WTC11 (cell line): Measurements from ENCODE around the gene SERPINB3. TPM values are rescaled to one million over a fixed set of nuclear protein-coding genes. Genes with fewer than 3 reads are reported as not detected.

Source experiments
- ATAC-seq: fragments of 200-7000 bp; cut with Tn5 transposase; 2 replicates; pipeline ENCODE4 v1.10.0; 2021; ENCODE audit warnings: mild to moderate bottlenecking, moderate library complexity
- CTCF ChIA-PET: fragments of 300-600 bp; sonication (Branson Sonifier 250); formaldehyde crosslinking; loops from one replicate; lab custom pipeline; 2021; ENCODE audit warnings: antibody characterized with exemption; lab: Charles Lee
- POLR2A ChIA-PET: fragments of 350-600 bp; sonication (Branson Sonifier 250); formaldehyde crosslinking; loops from one replicate; lab custom pipeline; 2021; ENCODE audit warnings: antibody characterized with exemption; lab: Charles Lee
- DNase-seq: peaks from one replicate; pipeline ENCODE4 v3.0.0; 2021; ENCODE audit warnings: low spot score
- H3K27ac Mint-ChIP-seq: 2 replicates; pipeline ENCODE4 v1.8.0; 2021; ENCODE audit warnings: mixed read lengths
- H3K27me3 Mint-ChIP-seq: 2 replicates; pipeline ENCODE4 v1.8.0; 2021; ENCODE audit warnings: low read depth, mild to moderate bottlenecking, moderate library complexity, mixed read lengths
- H3K36me3 Mint-ChIP-seq: 2 replicates; pipeline ENCODE4 v1.8.0; 2021; ENCODE audit warnings: mixed read lengths
- H3K4me1 Mint-ChIP-seq: 2 replicates; pipeline ENCODE4 v1.8.0; 2022; ENCODE audit warnings: mixed read lengths
- H3K4me3 Mint-ChIP-seq: 2 replicates; pipeline ENCODE4 v1.8.0; 2021; ENCODE audit warnings: mild to moderate bottlenecking, moderate library complexity, mixed read lengths
- H3K9me3 Mint-ChIP-seq: 2 replicates; pipeline ENCODE4 v1.8.0; 2021; ENCODE audit warnings: mixed read lengths
- ESRRA ChIP-seq: sonication (generic); formaldehyde crosslinking; IDR thresholded peaks from 2 replicates; pipeline ENCODE4 v1.8.1; 2022; ENCODE audit warnings: mild to moderate bottlenecking, missing genetic modification reagents, borderline replicate concordance
- GABPB1 ChIP-seq: sonication (generic); formaldehyde crosslinking; IDR thresholded peaks from 2 replicates; pipeline ENCODE4 v1.8.1; 2023; ENCODE audit warnings: mild to moderate bottlenecking, missing genetic modification reagents
- JAZF1 ChIP-seq: fragments of 250-450 bp; sonication (Bioruptor Pico); IDR thresholded peaks from 2 replicates; pipeline ENCODE4 v1.9.0; 2021; ENCODE audit warnings: moderate library complexity, mild to moderate bottlenecking, inconsistent platforms
- MXD4 ChIP-seq: fragments of 250-450 bp; sonication (Bioruptor Pico); IDR thresholded peaks from 2 replicates; pipeline ENCODE4 v1.8.0; 2021; ENCODE audit warnings: mild to moderate bottlenecking, moderate library complexity, borderline replicate concordance
- NR2C2 ChIP-seq: sonication (generic); formaldehyde crosslinking; IDR thresholded peaks from 2 replicates; pipeline ENCODE4 v1.8.0; 2022; ENCODE audit warnings: mild to moderate bottlenecking, missing genetic modification reagents
- OVOL2 ChIP-seq: fragments of 250-450 bp; sonication (Bioruptor Pico); IDR thresholded peaks from 2 replicates; pipeline ENCODE4 v1.9.0; 2021; ENCODE audit warnings: mild to moderate bottlenecking, borderline replicate concordance
- TEAD4 ChIP-seq: sonication (generic); formaldehyde crosslinking; IDR thresholded peaks from 2 replicates; pipeline ENCODE4 v1.8.0; 2022; ENCODE audit warnings: mild to moderate bottlenecking, missing genetic modification reagents
- ZBTB21 ChIP-seq: sonication (generic); formaldehyde crosslinking; IDR thresholded peaks from 2 replicates; pipeline ENCODE4 v1.8.1; 2023; ENCODE audit warnings: mild to moderate bottlenecking, missing genetic modification reagents, borderline replicate concordance
- ZNF263 ChIP-seq: sonication (generic); formaldehyde crosslinking; IDR thresholded peaks from 2 replicates; pipeline ENCODE4 v1.8.1; 2022; ENCODE audit warnings: low read depth, mild to moderate bottlenecking, moderate library complexity, missing genetic modification reagents
- total RNA-seq: library from RNA; stranded (reverse); gene quantifications from 3 replicates; pipeline ENCODE4 v1.2.3, GENCODE V29; 2021
- TF ChIP-seq, protein P1 (sequence below): sonication (generic); formaldehyde crosslinking; IDR thresholded peaks from 2 replicates; pipeline ENCODE4 v1.8.0; 2022; ENCODE audit warnings: mild to moderate bottlenecking, missing genetic modification reagents
- TF ChIP-seq, protein P2 (sequence below): sonication (generic); formaldehyde crosslinking; IDR thresholded peaks from 2 replicates; pipeline ENCODE4 v1.8.1; 2023; ENCODE audit warnings: mild to moderate bottlenecking, missing genetic modification reagents, moderate library complexity
- TF ChIP-seq, protein P3 (sequence below): fragments of 250-450 bp; sonication (Bioruptor Pico); IDR thresholded peaks from 2 replicates; pipeline ENCODE4 v1.9.0; 2021; ENCODE audit warnings: mild to moderate bottlenecking
- TF ChIP-seq, protein P4 (sequence below): fragments of 250-450 bp; sonication (Bioruptor Pico); IDR thresholded peaks from 2 replicates; pipeline ENCODE4 v1.8.0; 2021; ENCODE audit warnings: mild to moderate bottlenecking
- TF ChIP-seq, protein P5 (sequence below): sonication (generic); formaldehyde crosslinking; IDR thresholded peaks from 2 replicates; pipeline ENCODE4 v1.8.1; 2022; ENCODE audit warnings: low read depth, missing genetic modification reagents, borderline replicate concordance
- TF ChIP-seq, protein P6 (sequence below): sonication (generic); formaldehyde crosslinking; IDR thresholded peaks from 2 replicates; pipeline ENCODE4 v1.8.1; 2022; ENCODE audit warnings: missing genetic modification reagents, borderline replicate concordance
- TF ChIP-seq, protein P7 (sequence below): sonication (generic); formaldehyde crosslinking; IDR thresholded peaks from 2 replicates; pipeline ENCODE4 v1.8.1; 2023; ENCODE audit warnings: mild to moderate bottlenecking, missing genetic modification reagents
- TF ChIP-seq, protein P8 (sequence below): sonication (generic); formaldehyde crosslinking; IDR thresholded peaks from 2 replicates; pipeline ENCODE4 v1.8.0; 2022; ENCODE audit warnings: mild to moderate bottlenecking, missing genetic modification reagents
- TF ChIP-seq, protein P9 (sequence below): sonication (generic); formaldehyde crosslinking; IDR thresholded peaks from 2 replicates; pipeline ENCODE4 v1.8.1; 2022; ENCODE audit warnings: low read depth, mild to moderate bottlenecking, moderate library complexity, missing genetic modification reagents, borderline replicate concordance
- TF ChIP-seq, protein P10 (sequence below): sonication (generic); formaldehyde crosslinking; IDR thresholded peaks from 2 replicates; pipeline ENCODE4 v1.8.0; 2022; ENCODE audit warnings: mild to moderate bottlenecking, missing genetic modification reagents

The SERPINB3 gene
- total RNA-seq, 1 experiment from 2014 or later: 0.22 TPM

DNA sequence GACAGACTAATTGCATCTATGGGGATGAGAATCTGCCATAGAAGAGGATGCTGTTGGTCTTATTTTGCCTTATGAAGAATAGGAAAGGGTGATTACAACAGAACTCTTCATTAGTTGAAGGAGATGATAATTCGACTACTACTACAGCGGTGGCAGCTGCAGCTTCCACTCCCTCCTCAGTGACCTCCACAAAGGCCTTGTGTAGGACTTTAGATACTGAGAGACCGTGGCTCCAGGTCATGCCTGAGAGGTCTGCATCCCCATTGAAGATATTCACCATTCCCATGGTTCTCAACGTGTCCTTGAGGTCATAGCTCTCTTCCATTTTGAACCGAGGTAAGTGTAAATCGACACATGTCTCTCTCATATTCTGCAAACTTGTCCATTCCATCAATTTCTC is 24.0 kb downstream of the SERPINB3 start:
- Mint-ChIP-seq H3K27ac (no peak overlapping the region), H3K4me3 (no peak overlapping the region), H3K36me3 (no peaks in the 10 kb centered on the region), H3K9me3 (no peaks in the 10 kb centered on the region), H3K27me3 (no peaks in the 10 kb centered on the region), H3K4me1 (peaks cover 16% of the 10 kb centered on the region)
- no peak for ATAC-seq
- POLR2A ChIA-PET: no interaction called here
- no peak for DNase-seq
- TF ChIP-seq, protein P1, sequence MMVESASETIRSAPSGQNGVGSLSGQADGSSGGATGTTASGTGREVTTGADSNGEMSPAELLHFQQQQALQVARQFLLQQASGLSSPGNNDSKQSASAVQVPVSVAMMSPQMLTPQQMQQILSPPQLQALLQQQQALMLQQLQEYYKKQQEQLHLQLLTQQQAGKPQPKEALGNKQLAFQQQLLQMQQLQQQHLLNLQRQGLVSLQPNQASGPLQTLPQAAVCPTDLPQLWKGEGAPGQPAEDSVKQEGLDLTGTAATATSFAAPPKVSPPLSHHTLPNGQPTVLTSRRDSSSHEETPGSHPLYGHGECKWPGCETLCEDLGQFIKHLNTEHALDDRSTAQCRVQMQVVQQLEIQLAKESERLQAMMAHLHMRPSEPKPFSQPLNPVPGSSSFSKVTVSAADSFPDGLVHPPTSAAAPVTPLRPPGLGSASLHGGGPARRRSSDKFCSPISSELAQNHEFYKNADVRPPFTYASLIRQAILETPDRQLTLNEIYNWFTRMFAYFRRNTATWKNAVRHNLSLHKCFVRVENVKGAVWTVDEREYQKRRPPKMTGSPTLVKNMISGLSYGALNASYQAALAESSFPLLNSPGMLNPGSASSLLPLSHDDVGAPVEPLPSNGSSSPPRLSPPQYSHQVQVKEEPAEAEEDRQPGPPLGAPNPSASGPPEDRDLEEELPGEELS: no peak
- TF ChIP-seq, protein P2, sequence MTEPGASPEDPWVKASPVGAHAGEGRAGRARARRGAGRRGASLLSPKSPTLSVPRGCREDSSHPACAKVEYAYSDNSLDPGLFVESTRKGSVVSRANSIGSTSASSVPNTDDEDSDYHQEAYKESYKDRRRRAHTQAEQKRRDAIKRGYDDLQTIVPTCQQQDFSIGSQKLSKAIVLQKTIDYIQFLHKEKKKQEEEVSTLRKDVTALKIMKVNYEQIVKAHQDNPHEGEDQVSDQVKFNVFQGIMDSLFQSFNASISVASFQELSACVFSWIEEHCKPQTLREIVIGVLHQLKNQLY (CRISPR knock-in tag): no peak
- TF ChIP-seq, protein P3, sequence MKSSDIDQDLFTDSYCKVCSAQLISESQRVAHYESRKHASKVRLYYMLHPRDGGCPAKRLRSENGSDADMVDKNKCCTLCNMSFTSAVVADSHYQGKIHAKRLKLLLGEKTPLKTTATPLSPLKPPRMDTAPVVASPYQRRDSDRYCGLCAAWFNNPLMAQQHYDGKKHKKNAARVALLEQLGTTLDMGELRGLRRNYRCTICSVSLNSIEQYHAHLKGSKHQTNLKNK (CRISPR knock-in tag): no peak
- TF ChIP-seq OVOL2 (CRISPR knock-in tag): no peak
- TF ChIP-seq, protein P4, sequence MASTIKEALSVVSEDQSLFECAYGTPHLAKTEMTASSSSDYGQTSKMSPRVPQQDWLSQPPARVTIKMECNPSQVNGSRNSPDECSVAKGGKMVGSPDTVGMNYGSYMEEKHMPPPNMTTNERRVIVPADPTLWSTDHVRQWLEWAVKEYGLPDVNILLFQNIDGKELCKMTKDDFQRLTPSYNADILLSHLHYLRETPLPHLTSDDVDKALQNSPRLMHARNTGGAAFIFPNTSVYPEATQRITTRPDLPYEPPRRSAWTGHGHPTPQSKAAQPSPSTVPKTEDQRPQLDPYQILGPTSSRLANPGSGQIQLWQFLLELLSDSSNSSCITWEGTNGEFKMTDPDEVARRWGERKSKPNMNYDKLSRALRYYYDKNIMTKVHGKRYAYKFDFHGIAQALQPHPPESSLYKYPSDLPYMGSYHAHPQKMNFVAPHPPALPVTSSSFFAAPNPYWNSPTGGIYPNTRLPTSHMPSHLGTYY: no peak
- TF ChIP-seq ZNF263: no peak
- TF ChIP-seq NR2C2 (CRISPR knock-in tag): no peak
- TF ChIP-seq, protein P5, sequence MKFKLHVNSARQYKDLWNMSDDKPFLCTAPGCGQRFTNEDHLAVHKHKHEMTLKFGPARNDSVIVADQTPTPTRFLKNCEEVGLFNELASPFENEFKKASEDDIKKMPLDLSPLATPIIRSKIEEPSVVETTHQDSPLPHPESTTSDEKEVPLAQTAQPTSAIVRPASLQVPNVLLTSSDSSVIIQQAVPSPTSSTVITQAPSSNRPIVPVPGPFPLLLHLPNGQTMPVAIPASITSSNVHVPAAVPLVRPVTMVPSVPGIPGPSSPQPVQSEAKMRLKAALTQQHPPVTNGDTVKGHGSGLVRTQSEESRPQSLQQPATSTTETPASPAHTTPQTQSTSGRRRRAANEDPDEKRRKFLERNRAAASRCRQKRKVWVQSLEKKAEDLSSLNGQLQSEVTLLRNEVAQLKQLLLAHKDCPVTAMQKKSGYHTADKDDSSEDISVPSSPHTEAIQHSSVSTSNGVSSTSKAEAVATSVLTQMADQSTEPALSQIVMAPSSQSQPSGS (CRISPR knock-in tag): no peak
- no peak for TF ChIP-seq GABPB1 (CRISPR knock-in tag)
- TF ChIP-seq, protein P6, sequence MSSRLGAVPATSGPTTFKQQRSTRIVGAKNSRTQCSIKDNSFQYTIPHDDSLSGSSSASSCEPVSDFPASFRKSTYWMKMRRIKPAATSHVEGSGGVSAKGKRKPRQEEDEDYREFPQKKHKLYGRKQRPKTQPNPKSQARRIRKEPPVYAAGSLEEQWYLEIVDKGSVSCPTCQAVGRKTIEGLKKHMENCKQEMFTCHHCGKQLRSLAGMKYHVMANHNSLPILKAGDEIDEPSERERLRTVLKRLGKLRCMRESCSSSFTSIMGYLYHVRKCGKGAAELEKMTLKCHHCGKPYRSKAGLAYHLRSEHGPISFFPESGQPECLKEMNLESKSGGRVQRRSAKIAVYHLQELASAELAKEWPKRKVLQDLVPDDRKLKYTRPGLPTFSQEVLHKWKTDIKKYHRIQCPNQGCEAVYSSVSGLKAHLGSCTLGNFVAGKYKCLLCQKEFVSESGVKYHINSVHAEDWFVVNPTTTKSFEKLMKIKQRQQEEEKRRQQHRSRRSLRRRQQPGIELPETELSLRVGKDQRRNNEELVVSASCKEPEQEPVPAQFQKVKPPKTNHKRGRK (CRISPR knock-in tag): no peak
- TF ChIP-seq, protein P7, sequence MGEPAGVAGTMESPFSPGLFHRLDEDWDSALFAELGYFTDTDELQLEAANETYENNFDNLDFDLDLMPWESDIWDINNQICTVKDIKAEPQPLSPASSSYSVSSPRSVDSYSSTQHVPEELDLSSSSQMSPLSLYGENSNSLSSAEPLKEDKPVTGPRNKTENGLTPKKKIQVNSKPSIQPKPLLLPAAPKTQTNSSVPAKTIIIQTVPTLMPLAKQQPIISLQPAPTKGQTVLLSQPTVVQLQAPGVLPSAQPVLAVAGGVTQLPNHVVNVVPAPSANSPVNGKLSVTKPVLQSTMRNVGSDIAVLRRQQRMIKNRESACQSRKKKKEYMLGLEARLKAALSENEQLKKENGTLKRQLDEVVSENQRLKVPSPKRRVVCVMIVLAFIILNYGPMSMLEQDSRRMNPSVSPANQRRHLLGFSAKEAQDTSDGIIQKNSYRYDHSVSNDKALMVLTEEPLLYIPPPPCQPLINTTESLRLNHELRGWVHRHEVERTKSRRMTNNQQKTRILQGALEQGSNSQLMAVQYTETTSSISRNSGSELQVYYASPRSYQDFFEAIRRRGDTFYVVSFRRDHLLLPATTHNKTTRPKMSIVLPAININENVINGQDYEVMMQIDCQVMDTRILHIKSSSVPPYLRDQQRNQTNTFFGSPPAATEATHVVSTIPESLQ: no peak
- TF ChIP-seq, protein P8, sequence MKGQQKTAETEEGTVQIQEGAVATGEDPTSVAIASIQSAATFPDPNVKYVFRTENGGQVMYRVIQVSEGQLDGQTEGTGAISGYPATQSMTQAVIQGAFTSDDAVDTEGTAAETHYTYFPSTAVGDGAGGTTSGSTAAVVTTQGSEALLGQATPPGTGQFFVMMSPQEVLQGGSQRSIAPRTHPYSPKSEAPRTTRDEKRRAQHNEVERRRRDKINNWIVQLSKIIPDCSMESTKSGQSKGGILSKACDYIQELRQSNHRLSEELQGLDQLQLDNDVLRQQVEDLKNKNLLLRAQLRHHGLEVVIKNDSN (CRISPR knock-in tag): no peak
- TF ChIP-seq ZBTB21 (CRISPR knock-in tag): no peak
- no peak for TF ChIP-seq JAZF1 (CRISPR knock-in tag)
- TF ChIP-seq, protein P9, sequence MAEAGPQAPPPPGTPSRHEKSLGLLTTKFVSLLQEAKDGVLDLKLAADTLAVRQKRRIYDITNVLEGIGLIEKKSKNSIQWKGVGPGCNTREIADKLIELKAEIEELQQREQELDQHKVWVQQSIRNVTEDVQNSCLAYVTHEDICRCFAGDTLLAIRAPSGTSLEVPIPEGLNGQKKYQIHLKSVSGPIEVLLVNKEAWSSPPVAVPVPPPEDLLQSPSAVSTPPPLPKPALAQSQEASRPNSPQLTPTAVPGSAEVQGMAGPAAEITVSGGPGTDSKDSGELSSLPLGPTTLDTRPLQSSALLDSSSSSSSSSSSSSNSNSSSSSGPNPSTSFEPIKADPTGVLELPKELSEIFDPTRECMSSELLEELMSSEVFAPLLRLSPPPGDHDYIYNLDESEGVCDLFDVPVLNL (CRISPR knock-in tag): no peak
- TF ChIP-seq, protein P10, sequence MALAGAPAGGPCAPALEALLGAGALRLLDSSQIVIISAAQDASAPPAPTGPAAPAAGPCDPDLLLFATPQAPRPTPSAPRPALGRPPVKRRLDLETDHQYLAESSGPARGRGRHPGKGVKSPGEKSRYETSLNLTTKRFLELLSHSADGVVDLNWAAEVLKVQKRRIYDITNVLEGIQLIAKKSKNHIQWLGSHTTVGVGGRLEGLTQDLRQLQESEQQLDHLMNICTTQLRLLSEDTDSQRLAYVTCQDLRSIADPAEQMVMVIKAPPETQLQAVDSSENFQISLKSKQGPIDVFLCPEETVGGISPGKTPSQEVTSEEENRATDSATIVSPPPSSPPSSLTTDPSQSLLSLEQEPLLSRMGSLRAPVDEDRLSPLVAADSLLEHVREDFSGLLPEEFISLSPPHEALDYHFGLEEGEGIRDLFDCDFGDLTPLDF: no peak
- TF ChIP-seq MXD4 (CRISPR knock-in tag): no peak
- no peak for TF ChIP-seq ESRRA (CRISPR knock-in tag)
- TF ChIP-seq TEAD4: no peak
- TF ChIP-seq, all 79 proteins: peak for 0
- CTCF ChIA-PET: no interaction called here
